ENCODE measurements around the gene METTL8.

GRCh38 chr2:171367692-171368091 lies 66.1 kb downstream of the METTL8 start:
- TF ChIP-seq POLR2AphosphoS5 (IDR thresholded peaks at IDR 0.05; ENCODE audit: borderline replicate concordance, low read depth, low read length): no peak
- no peak for TF ChIP-seq FOXP2 (optimal IDR thresholded peaks at IDR 0.05; ENCODE audit: control extremely low read depth, extremely low read length, insufficient read depth)
- TF ChIP-seq EZH2 (IDR thresholded peaks at IDR 0.05): no peak

All from SK-N-MC (cell line).